Stimulated activated effector memory CD8-positive, alpha-beta T cell treated with anti-CD3 and anti-CD28 coated beads, Interleukin-12 subunit alpha, Interleukin-12 subunit beta, amount 100 ng/mL, for 72 hours (primary cell): ENCODE data around the gene OVOL1.

Experiments used
- ATAC-seq: fragments of 150-1000 bp; cut with Tn5 transposase; 2 replicates; pipeline ENCODE4 v1.10.0; 2021
- DNase-seq, 2 donors: peaks; one replicate each; pipeline ENCODE4 v3.0.0; 2021 to 2022; ENCODE audit warnings: low spot score in 2 of 2
- H3K27ac Mint-ChIP-seq: one replicate; pipeline ENCODE4 v1.8.0; 2022; ENCODE audit warnings: mild to moderate bottlenecking, mixed read lengths
- H3K36me3 Mint-ChIP-seq: one replicate; pipeline ENCODE4 v1.8.0; 2022; ENCODE audit warnings: mild to moderate bottlenecking, mixed read lengths
- H3K4me1 Mint-ChIP-seq: one replicate; pipeline ENCODE4 v1.8.0; 2022; ENCODE audit warnings: mixed read lengths
- H3K4me3 Mint-ChIP-seq: one replicate; pipeline ENCODE4 v1.8.0; 2022; ENCODE audit warnings: mild to moderate bottlenecking, mixed read lengths
- H3K9me3 Mint-ChIP-seq: one replicate; pipeline ENCODE4 v1.8.0; 2022; ENCODE audit warnings: mixed read lengths

The OVOL1 gene

DNA sequence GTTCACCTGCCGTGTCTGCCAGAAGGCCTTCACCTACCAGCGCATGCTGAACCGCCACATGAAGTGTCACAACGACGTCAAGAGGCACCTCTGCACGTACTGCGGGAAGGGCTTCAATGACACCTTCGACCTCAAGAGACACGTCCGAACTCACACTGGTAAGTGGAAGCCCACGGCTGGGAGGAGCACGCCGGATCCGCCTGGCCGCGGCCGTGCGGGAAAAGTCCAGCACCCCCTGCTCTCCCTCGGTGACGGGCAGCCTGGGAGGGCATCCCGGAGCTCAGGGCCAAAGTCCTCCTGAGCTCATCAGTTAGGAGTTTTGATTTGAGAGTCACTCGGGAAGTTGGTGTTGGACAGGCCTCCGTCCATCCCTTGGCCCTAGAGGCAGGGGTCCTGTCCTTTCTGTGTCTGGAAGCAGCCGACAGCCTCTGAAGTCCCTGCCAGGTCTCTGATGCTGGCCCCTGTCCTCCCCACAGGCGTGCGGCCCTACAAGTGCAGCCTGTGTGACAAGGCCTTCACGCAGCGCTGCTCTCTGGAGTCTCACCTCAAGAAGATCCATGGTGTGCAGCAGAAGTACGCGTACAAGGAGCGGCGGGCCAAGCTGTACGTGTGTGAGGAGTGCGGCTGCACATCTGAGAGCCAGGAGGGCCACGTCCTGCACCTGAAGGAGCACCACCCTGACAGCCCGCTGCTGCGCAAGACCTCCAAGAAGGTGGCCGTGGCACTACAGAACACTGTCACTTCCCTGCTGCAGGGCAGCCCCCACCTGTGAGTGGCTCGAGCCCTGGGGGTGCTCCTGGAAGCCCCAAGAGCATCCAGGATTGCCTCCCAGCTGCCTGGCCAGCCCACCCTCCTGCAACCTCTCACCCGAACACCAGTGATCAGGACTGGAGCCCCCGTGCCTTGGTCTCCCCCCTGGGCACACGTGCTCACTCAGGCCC lies 8.0 kb downstream of the OVOL1 start:
- H3K9me3 Mint-ChIP-seq, result no peaks in the 10 kb centered on the region
- ATAC-seq (no peak), DNase-seq (no peak)
- H3K4me3 Mint-ChIP-seq, result no peak overlapping the region
- H3K27ac Mint-ChIP-seq, result peak overlapping the region; percentile 37
- no peaks in the 10 kb centered on the region for H3K36me3 Mint-ChIP-seq
- H3K4me1 Mint-ChIP-seq, result peaks cover 37% of the 10 kb centered on the region

- DNase-seq (no peak), ATAC-seq (no peak)
- Mint-ChIP-seq H3K4me1 (peaks cover 18% of the 10 kb centered on the region), H3K27ac (no peak overlapping the region), H3K4me3 (no peak overlapping the region), H3K36me3 (no peaks in the 10 kb centered on the region), H3K9me3 (no peaks in the 10 kb centered on the region)
Observed at GRCh38 chr11:65796726-65797601, 10.1 kb downstream of the OVOL1 start.

DNA sequence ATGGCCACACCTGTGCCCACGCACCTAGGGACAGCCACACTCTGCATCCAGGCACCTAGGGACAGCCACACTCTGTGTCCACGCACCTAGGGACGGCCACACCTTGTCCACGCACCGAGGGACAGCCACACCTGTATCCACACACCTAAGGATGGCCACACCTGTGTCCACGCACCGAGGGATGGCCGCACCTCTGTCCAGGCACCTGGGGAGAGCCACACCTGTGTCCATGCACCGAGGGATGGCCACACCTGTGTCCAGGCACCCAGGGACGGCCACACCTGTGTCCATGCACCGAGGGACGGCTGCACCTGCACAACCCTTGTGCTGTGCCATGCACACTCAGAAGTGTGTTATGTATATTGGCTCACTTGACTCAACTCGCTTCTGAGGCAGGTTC lies 10.8 kb downstream of the OVOL1 start:
- ATAC-seq (no peak), DNase-seq (no peak)
- Mint-ChIP-seq H3K36me3 (no peaks in the 10 kb centered on the region), H3K27ac (no peak overlapping the region), H3K4me1 (peaks cover 11% of the 10 kb centered on the region), H3K4me3 (no peak overlapping the region), H3K9me3 (no peaks in the 10 kb centered on the region)

DNA sequence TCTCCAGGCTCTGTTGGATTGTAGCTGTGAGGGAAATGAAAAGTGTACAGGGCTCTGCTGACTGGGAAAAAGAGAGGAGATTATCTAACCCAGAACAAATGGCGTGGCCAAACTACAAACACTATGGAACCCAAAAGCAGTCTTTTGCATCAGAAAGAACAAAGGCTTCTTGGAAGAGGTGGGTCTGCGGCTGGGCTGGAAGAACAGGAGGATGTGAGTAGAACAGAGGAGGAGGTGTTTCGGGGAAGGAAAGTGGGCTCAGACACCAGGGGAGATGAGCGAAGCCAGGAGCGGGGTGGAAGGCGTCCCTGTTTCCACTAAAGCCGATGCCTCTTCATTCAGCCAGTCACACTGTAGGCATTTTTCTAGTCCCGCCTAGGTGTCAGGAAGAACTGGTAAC lies 12.0 kb downstream of the OVOL1 start:
- DNase-seq (no peak), ATAC-seq (no peak)
- H3K27ac Mint-ChIP-seq, result no peak overlapping the region
- H3K4me1 Mint-ChIP-seq, result peaks cover 8% of the 10 kb centered on the region
- H3K4me3 Mint-ChIP-seq, result no peak overlapping the region
- H3K9me3 Mint-ChIP-seq, result no peaks in the 10 kb centered on the region
- no peaks in the 10 kb centered on the region for H3K36me3 Mint-ChIP-seq

GRCh38 chr11:65801153-65801987 lies 14.5 kb downstream of the OVOL1 start:
- H3K27ac Mint-ChIP-seq, result no peak overlapping the region
- no peak for ATAC-seq
- peaks cover 8% of the 10 kb centered on the region for H3K4me1 Mint-ChIP-seq

DNA sequence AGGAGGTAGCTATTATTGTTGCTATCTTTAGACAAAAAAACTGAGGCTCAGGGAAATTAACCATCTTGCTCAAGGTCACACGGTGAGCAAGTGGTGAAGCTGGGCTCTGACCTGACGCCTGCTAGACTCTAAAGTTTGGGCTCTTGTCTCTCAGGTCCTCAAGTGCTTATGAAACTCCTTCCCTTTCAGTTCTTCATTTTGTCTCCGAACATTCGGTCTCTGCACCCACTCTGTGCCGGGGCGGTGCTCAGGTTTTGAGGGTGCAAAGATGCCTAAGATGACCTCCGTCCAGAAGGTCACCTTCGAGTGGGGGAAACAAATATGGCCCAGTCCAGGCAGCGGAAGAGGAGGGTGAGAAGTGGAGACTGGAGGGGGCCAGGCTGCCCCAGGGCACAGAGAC lies 16.0 kb downstream of the OVOL1 start:
- Mint-ChIP-seq H3K4me3 (no peak overlapping the region), H3K27ac (no peak overlapping the region), H3K9me3 (no peaks in the 10 kb centered on the region), H3K4me1 (peaks cover 8% of the 10 kb centered on the region), H3K36me3 (no peaks in the 10 kb centered on the region)
- ATAC-seq (no peak), DNase-seq (no peak)

More at GRCh38 chr11:65801153-65801987, 14.5 kb downstream of the OVOL1 start:
- H3K9me3 Mint-ChIP-seq, result no peaks in the 10 kb centered on the region
- H3K4me3 Mint-ChIP-seq, result no peak overlapping the region
- H3K36me3 Mint-ChIP-seq, result no peaks in the 10 kb centered on the region
- DNase-seq, result no peak

DNA sequence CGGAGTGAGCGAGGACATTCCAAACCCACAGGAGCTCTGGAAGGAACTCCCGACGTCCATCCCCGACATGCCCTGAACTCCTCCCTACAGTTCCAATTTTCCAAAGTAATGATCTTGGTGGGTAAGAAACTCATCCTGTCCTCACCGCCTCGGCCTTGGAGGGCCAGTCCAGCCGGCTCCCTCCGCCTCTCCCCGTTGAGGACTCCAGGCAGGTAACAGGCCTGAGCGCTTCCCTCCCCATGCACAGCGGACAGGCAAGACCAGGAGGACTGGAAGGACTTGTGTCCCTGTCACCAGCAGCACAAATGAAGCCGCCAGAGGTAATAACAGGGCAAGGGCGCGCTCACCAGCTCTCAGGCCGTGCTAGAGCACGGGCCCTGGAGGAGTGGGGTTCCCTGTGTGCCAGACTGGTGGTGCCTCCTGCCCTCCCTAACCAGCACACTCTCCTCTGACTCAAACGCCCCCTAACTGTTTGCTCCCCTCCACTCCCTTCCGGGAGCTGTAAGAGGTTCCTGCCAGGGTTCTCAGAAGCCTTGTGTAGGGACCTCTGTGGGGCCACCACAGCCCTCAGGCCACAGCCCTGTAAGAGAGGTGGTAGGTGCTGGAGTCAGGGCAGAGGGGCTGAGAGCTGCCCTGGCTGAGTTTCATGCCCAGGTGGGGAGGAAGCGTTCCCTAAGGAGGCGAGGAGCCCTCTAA lies 17.1 kb downstream of the OVOL1 start:
- Mint-ChIP-seq H3K4me3 (no peak overlapping the region), H3K9me3 (no peaks in the 10 kb centered on the region), H3K36me3 (no peaks in the 10 kb centered on the region), H3K4me1 (peaks cover 2% of the 10 kb centered on the region), H3K27ac (peak overlapping the region; percentile 32)
- peak; percentile 47 for ATAC-seq
- no peak for DNase-seq

DNA sequence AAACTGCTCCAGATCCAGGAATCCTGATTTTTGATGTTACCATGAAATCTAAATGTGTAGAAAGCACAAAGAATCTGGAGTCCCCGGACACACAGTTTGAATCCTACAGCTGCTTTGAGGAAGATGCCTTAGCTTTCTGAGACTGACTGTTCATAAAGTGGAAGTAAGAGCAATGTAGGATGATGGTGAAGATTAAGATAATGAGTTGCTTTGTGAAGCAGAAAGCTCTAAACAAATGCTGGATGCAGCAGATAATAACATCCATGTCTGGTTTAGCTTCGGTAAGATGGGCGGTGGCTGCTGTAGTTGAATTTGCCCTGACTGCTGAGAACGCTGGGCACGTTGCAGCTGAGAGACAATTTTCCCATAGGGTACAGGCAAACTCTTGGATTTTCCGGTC lies 20.1 kb downstream of the OVOL1 start:
- DNase-seq (no peak), ATAC-seq (no peak)
- H3K9me3 Mint-ChIP-seq, result no peaks in the 10 kb centered on the region
- H3K27ac Mint-ChIP-seq, result no peak overlapping the region
- H3K4me1 Mint-ChIP-seq, result no peaks in the 10 kb centered on the region
- no peak overlapping the region for H3K4me3 Mint-ChIP-seq
- H3K36me3 Mint-ChIP-seq, result no peaks in the 10 kb centered on the region

DNA sequence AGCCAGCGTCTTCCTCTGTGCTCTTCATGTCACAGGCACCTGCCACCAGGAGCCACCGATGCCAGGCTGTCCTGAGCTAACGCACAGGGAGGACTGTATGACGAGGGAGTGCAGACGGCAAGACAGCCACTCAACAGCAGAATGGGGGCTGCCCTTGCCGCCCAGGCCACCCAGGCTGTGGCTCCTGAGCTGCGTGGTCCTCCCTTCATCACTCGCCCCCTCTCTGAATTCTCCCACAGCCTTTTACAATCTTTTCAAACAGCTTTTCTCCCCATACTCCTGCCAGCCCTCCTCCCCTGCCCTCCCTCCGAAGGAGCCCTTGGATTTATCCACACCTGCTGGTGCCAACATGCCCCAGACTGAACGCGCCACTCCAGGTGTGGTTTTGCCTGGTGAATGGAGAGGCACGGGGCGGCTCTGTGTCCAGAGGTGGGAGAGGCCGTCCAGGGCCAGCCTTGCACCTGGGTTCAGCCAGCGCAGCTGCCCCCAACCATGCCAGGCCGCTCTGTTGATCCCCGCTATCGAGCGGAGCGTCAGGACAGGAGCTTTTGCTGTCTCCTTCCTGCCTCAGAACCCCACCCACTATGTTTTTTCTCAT lies 22.0 kb downstream of the OVOL1 start:
- Mint-ChIP-seq H3K27ac (no peak overlapping the region), H3K36me3 (no peaks in the 10 kb centered on the region), H3K9me3 (no peaks in the 10 kb centered on the region), H3K4me1 (no peaks in the 10 kb centered on the region), H3K4me3 (no peak overlapping the region)
- DNase-seq (no peak), ATAC-seq (no peak)

DNA sequence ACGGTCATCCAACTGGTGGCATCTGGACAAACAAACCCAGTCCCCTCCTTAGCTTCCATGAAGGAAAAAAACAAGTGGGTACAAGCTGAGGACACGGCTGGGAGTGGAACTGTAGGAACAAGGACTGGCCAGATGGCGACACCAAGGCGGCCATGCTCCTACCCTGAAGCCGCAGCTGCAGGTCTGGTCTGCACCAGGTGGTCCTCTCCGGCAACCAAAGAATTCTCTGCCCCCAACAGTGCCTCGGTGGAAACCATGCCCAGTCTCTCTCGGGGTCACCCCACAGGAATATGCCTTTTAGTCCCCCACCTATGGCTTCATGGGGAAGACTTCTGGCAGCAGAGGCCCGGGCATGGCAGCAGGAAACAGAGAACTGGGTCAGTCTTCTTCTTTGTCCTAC lies 22.6 kb downstream of the OVOL1 start:
- DNase-seq (no peak), ATAC-seq (no peak)
- Mint-ChIP-seq H3K27ac (no peak overlapping the region), H3K4me1 (no peaks in the 10 kb centered on the region), H3K9me3 (no peaks in the 10 kb centered on the region), H3K4me3 (no peak overlapping the region), H3K36me3 (no peaks in the 10 kb centered on the region)

GRCh38 chr11:65810046-65810868 lies 23.4 kb downstream of the OVOL1 start:
- no peaks in the 10 kb centered on the region for H3K4me1 Mint-ChIP-seq
- DNase-seq, result no peak
- no peaks in the 10 kb centered on the region for H3K9me3 Mint-ChIP-seq
- ATAC-seq, result peak; percentile 44
- no peak overlapping the region for H3K27ac Mint-ChIP-seq
- no peak overlapping the region for H3K4me3 Mint-ChIP-seq
- H3K36me3 Mint-ChIP-seq, result no peaks in the 10 kb centered on the region

DNA sequence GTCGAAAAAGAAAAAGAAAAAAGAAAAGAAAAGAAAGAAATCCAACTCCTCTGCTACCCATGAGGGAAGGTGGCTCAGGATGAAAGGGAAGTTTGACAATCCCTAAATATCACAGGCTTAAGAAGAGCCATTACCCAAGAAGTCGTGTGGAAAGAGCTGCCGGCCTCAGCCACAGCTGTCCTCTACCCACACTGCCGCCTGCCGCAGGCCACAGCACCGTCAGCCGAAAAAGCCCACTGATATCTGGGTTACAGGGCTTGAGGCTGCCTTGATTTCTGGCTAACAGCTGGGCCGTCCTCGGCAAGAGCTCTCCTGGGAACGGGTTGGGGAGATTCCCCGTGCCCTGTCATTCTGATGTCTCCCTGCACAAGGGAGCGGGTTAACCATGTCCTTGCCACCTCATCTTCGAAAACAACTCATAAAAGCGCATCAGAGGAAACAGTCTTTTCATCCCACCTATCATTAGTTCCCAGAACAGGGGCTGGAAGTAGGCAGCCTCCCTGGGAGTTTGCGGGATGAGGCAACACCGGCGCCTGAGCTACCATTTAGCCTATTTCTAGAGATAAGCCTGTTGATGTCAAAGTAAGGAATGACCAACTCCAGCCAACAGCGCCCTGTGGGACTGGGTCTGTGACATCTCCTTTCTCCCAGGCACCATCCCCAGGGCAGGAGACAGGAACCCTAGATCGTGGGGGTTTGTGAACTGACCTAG lies 25.1 kb downstream of the OVOL1 start:
- Mint-ChIP-seq H3K9me3 (no peaks in the 10 kb centered on the region), H3K4me3 (no peak overlapping the region), H3K4me1 (peaks cover 4% of the 10 kb centered on the region), H3K27ac (no peak overlapping the region), H3K36me3 (no peaks in the 10 kb centered on the region)
- DNase-seq (no peak), ATAC-seq (no peak)
